ENCODE data around the gene IMPDH1.

- no peak for TF ChIP-seq MXI1 (conservative IDR thresholded peaks at IDR 0.05; ENCODE audit: poor library complexity, severe bottlenecking)
- TF ChIP-seq, protein P1, sequence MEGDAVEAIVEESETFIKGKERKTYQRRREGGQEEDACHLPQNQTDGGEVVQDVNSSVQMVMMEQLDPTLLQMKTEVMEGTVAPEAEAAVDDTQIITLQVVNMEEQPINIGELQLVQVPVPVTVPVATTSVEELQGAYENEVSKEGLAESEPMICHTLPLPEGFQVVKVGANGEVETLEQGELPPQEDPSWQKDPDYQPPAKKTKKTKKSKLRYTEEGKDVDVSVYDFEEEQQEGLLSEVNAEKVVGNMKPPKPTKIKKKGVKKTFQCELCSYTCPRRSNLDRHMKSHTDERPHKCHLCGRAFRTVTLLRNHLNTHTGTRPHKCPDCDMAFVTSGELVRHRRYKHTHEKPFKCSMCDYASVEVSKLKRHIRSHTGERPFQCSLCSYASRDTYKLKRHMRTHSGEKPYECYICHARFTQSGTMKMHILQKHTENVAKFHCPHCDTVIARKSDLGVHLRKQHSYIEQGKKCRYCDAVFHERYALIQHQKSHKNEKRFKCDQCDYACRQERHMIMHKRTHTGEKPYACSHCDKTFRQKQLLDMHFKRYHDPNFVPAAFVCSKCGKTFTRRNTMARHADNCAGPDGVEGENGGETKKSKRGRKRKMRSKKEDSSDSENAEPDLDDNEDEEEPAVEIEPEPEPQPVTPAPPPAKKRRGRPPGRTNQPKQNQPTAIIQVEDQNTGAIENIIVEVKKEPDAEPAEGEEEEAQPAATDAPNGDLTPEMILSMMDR (IDR thresholded peaks at IDR 0.05; ENCODE audit: poor library complexity, severe bottlenecking) = no peak
- TF ChIP-seq EP300 (conservative IDR thresholded peaks at IDR 0.05; ENCODE audit: poor library complexity, severe bottlenecking) = no peak
Observed at GRCh38 chr7:128385988-128386925, 23.5 kb downstream of the IMPDH1 start.
